Erythroblast (primary cell): Measurements from ENCODE around the gene LRRN4.

Experiments
- GATA1 ChIP-seq: IDR thresholded peaks from 2 replicates; pipeline ENCODE4 v1.6.1; 2011; ENCODE audit warnings: low read depth, mild to moderate bottlenecking, control low read depth, low read length, moderate library complexity
- POLR2A ChIP-seq: IDR thresholded peaks from 2 replicates; pipeline ENCODE4 v1.6.1; 2011; ENCODE audit warnings: mild to moderate bottlenecking, low read length

- peak; percentile 21 for TF ChIP-seq POLR2A
- no peak for TF ChIP-seq GATA1
Measured at GRCh38 chr20:6012179-6012578, 41.7 kb downstream of the LRRN4 start.
